ENCODE measurements around the gene ENPP6. TPM values are rescaled to one million over a fixed set of nuclear protein-coding genes. Genes with fewer than 3 reads are reported as not detected.
"Not testable (repeated sequence)": the region's sequence is repeated elsewhere in the genome, so short reads cannot be mapped to it uniquely, and the experiment has no call there.

Gene ENPP6
- total and polyA plus RNA-seq, 2 donors: 1.2 to 1.9 TPM

- no peak for DNase-seq (ENCODE audit: extremely low spot score)
- Histone ChIP-seq H3K4me1 (ENCODE audit: insufficient read depth) (no peaks in the 10 kb centered on the region), H3K4me3 (ENCODE audit: low read depth, low read length) (no peak overlapping the region), H3K36me3 (ENCODE audit: insufficient read depth) (no peaks in the 10 kb centered on the region), H3K27ac (ENCODE audit: low read depth) (no peak overlapping the region)
- 85% methylated on average over 7 of the region's 7 CpGs for WGBS
These were observed 10.5 kb upstream of the ENPP6 start for GRCh38 chr4:184228056-184228705.

- Histone ChIP-seq H3K36me3 (ENCODE audit: insufficient read depth) (no peaks in the 10 kb centered on the region), H3K4me3 (ENCODE audit: low read depth, low read length) (no peak overlapping the region), H3K4me1 (ENCODE audit: insufficient read depth) (no peaks in the 10 kb centered on the region), H3K27ac (ENCODE audit: low read depth) (no peak overlapping the region)
- DNase-seq (ENCODE audit: extremely low spot score): no peak
- WGBS: 39% methylated on average over 8 of the region's 8 CpGs
These were observed 1.2 kb downstream of the ENPP6 start for GRCh38 chr4:184216515-184216914.

GRCh38 chr4:184215709-184216328, 1.9 kb downstream of the ENPP6 start:
- no peak overlapping the region for H3K27ac ChIP-seq (ENCODE audit: low read depth)
- H3K4me1 ChIP-seq (ENCODE audit: insufficient read depth): no peaks in the 10 kb centered on the region
- WGBS: 33% methylated on average over 10 of the region's 10 CpGs
- H3K36me3 ChIP-seq (ENCODE audit: insufficient read depth): no peaks in the 10 kb centered on the region
- H3K4me3 ChIP-seq (ENCODE audit: low read depth, low read length): no peak overlapping the region
- no peak for DNase-seq (ENCODE audit: extremely low spot score)

- 91% methylated on average over 5 of the region's 5 CpGs for WGBS
- no peaks in the 10 kb centered on the region for H3K4me1 ChIP-seq (ENCODE audit: insufficient read depth)
- no peak overlapping the region for H3K27ac ChIP-seq (ENCODE audit: low read depth)
- no peaks in the 10 kb centered on the region for H3K36me3 ChIP-seq (ENCODE audit: insufficient read depth)
- no peak for DNase-seq (ENCODE audit: extremely low spot score)
- H3K4me3 ChIP-seq (ENCODE audit: low read depth, low read length): no peak overlapping the region
These were observed 2.7 kb downstream of the ENPP6 start for GRCh38 chr4:184214931-184215330.

GRCh38 chr4:184207734-184208607, 9.7 kb downstream of the ENPP6 start:
- not testable (repeated sequence) for H3K4me3 ChIP-seq (ENCODE audit: low read depth, low read length); H3K27ac ChIP-seq (ENCODE audit: low read depth); H3K36me3 ChIP-seq (ENCODE audit: insufficient read depth); H3K4me1 ChIP-seq (ENCODE audit: insufficient read depth); DNase-seq (ENCODE audit: extremely low spot score)
- 85% methylated on average over 33 of the region's 33 CpGs for WGBS

GRCh38 chr4:184205243-184205642, 12.4 kb downstream of the ENPP6 start:
- no peaks in the 10 kb centered on the region for H3K36me3 ChIP-seq (ENCODE audit: insufficient read depth)
- H3K4me1 ChIP-seq (ENCODE audit: insufficient read depth): no peaks in the 10 kb centered on the region
- H3K27ac ChIP-seq (ENCODE audit: low read depth): no peak overlapping the region
- 94% methylated on average over 14 of the region's 14 CpGs for WGBS
- no peak for DNase-seq (ENCODE audit: extremely low spot score)
- no peak overlapping the region for H3K4me3 ChIP-seq (ENCODE audit: low read depth, low read length)

- DNase-seq (ENCODE audit: extremely low spot score): no peak
- Histone ChIP-seq H3K36me3 (ENCODE audit: insufficient read depth) (no peaks in the 10 kb centered on the region), H3K27ac (ENCODE audit: low read depth) (no peak overlapping the region), H3K4me3 (ENCODE audit: low read depth, low read length) (no peak overlapping the region), H3K4me1 (ENCODE audit: insufficient read depth) (no peaks in the 10 kb centered on the region)
- WGBS: 96% methylated on average over 6 of the region's 6 CpGs
These were observed 14.4 kb downstream of the ENPP6 start for GRCh38 chr4:184203300-184203699.

- WGBS: 54% methylated on average over 7 of the region's 7 CpGs
- Histone ChIP-seq H3K27ac (ENCODE audit: low read depth) (no peak overlapping the region), H3K4me3 (ENCODE audit: low read depth, low read length) (no peak overlapping the region), H3K36me3 (ENCODE audit: insufficient read depth) (no peaks in the 10 kb centered on the region), H3K4me1 (ENCODE audit: insufficient read depth) (no peaks in the 10 kb centered on the region)
- DNase-seq (ENCODE audit: extremely low spot score): no peak
These were observed 16.5 kb downstream of the ENPP6 start for GRCh38 chr4:184201179-184201578.

GRCh38 chr4:184200296-184200695, 17.4 kb downstream of the ENPP6 start:
- 80% methylated on average over 12 of the region's 12 CpGs for WGBS
- Histone ChIP-seq H3K36me3 (ENCODE audit: insufficient read depth) (no peaks in the 10 kb centered on the region), H3K4me1 (ENCODE audit: insufficient read depth) (no peaks in the 10 kb centered on the region), H3K27ac (ENCODE audit: low read depth) (no peak overlapping the region), H3K4me3 (ENCODE audit: low read depth, low read length) (no peak overlapping the region)
- DNase-seq (ENCODE audit: extremely low spot score): no peak

GRCh38 chr4:184199780-184200179, 17.9 kb downstream of the ENPP6 start:
- WGBS: 95% methylated on average over 5 of the region's 5 CpGs
- Histone ChIP-seq H3K4me3 (ENCODE audit: low read depth, low read length) (no peak overlapping the region), H3K4me1 (ENCODE audit: insufficient read depth) (no peaks in the 10 kb centered on the region), H3K36me3 (ENCODE audit: insufficient read depth) (no peaks in the 10 kb centered on the region), H3K27ac (ENCODE audit: low read depth) (no peak overlapping the region)
- no peak for DNase-seq (ENCODE audit: extremely low spot score)

GRCh38 chr4:184198190-184198589, 19.5 kb downstream of the ENPP6 start:
- no peak for DNase-seq (ENCODE audit: extremely low spot score)
- H3K27ac ChIP-seq (ENCODE audit: low read depth): no peak overlapping the region
- no peaks in the 10 kb centered on the region for H3K4me1 ChIP-seq (ENCODE audit: insufficient read depth)
- no peaks in the 10 kb centered on the region for H3K36me3 ChIP-seq (ENCODE audit: insufficient read depth)
- no peak overlapping the region for H3K4me3 ChIP-seq (ENCODE audit: low read depth, low read length)
- 70% methylated on average over 5 of the region's 5 CpGs for WGBS

GRCh38 chr4:184197536-184198082, 20.1 kb downstream of the ENPP6 start:
- Histone ChIP-seq H3K4me3 (ENCODE audit: low read depth, low read length) (no peak overlapping the region), H3K4me1 (ENCODE audit: insufficient read depth) (no peaks in the 10 kb centered on the region), H3K36me3 (ENCODE audit: insufficient read depth) (no peaks in the 10 kb centered on the region), H3K27ac (ENCODE audit: low read depth) (no peak overlapping the region)
- WGBS: 88% methylated on average over 3 of the region's 3 CpGs
- no peak for DNase-seq (ENCODE audit: extremely low spot score)

GRCh38 chr4:184196730-184197385, 20.8 kb downstream of the ENPP6 start:
- no peaks in the 10 kb centered on the region for H3K36me3 ChIP-seq (ENCODE audit: insufficient read depth)
- H3K4me3 ChIP-seq (ENCODE audit: low read depth, low read length): no peak overlapping the region
- no peaks in the 10 kb centered on the region for H3K4me1 ChIP-seq (ENCODE audit: insufficient read depth)
- peak; percentile 14 for DNase-seq (ENCODE audit: extremely low spot score)
- WGBS: 40% methylated on average over 5 of the region's 5 CpGs
- H3K27ac ChIP-seq (ENCODE audit: low read depth): no peak overlapping the region
